ENCODE results near the gene JPH2.
A peak's percentile ranks its signal among the peaks of the same experiment; 100 is the strongest.

Gene JPH2

DNA sequence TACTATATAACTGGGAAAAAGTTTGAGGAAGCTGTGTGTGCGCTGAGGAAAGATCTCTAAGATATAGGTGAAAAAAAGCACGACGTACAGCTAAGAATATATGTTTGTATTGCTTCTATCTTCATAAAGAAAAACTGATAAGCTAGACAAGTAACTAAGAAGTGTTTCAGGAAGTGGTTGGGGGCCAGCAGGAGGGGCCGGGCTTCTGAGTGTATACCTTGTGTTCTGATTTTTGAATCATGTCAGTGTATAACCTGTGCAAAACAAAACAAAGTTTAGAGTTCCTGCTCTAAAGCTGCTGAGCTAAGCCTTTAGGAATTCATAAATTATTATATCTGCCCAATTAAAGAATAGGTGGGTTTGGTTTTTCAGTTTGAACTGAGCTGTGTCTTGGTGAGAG is 31.5 kb upstream of the JPH2 start:
- H3K27me3 ChIP-seq (replicated peaks): no peaks in the 10 kb centered on the region
- no peak overlapping the region for H3K4me3 ChIP-seq (ENCODE audit: low read depth, low read length)
- no peak overlapping the region for H3K27ac ChIP-seq
- TF ChIP-seq, protein P1, sequence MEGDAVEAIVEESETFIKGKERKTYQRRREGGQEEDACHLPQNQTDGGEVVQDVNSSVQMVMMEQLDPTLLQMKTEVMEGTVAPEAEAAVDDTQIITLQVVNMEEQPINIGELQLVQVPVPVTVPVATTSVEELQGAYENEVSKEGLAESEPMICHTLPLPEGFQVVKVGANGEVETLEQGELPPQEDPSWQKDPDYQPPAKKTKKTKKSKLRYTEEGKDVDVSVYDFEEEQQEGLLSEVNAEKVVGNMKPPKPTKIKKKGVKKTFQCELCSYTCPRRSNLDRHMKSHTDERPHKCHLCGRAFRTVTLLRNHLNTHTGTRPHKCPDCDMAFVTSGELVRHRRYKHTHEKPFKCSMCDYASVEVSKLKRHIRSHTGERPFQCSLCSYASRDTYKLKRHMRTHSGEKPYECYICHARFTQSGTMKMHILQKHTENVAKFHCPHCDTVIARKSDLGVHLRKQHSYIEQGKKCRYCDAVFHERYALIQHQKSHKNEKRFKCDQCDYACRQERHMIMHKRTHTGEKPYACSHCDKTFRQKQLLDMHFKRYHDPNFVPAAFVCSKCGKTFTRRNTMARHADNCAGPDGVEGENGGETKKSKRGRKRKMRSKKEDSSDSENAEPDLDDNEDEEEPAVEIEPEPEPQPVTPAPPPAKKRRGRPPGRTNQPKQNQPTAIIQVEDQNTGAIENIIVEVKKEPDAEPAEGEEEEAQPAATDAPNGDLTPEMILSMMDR (IDR thresholded peaks at IDR 0.05; ENCODE audit: low read depth, low read length, missing control alignments): no peak
- no peak for DNase-seq
- in situ Hi-C loops (cut with HindIII; ENCODE audit: low pct_ligation_motif_present, low sequenced_read_pairs): no loop called here
- H3K36me3 ChIP-seq (replicated peaks): no peaks in the 10 kb centered on the region

DNA sequence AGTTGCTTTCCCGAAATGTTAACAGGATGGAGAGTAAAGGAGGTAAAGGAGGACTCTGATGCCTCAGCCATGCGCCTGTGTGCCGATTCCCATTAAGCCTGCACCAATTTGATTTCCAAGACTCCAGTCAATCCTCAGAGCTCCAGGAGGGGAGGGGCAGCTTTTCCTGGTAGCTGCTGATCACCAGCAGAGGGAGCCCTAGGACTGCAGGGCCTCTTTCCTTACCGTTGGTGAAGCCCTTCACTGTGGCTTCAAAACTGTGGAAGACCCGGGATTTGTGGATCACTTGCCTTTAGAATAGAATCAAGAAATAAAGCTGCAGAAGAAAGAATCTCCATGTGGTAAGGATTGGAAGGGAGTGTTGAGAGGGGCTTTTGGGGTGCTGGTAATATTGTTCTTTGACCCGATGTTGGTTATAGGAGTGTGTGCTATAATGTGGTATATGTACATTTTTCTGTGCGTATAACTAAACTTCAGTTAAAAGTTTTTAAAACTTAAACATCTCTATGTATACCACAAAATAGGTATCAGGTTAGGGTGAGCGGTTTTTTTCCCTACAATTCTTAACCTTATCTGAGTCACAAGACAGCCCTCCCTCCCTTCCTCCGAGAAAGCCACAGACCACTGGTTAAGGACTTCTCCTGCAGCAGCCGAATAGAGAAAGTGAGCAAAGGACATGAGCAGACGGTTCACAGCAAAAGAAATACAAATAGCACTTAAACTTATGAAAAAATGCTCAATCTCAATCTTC is 30.5 kb upstream of the JPH2 start:
- Histone ChIP-seq H3K27ac (no peak overlapping the region), H3K4me3 (ENCODE audit: low read depth, low read length) (no peak overlapping the region), H3K27me3 (replicated peaks) (no peaks in the 10 kb centered on the region), H3K36me3 (replicated peaks) (no peaks in the 10 kb centered on the region)
- peak; percentile 58 for DNase-seq
- TF ChIP-seq, protein P1 (IDR thresholded peaks at IDR 0.05; ENCODE audit: low read depth, low read length, missing control alignments): peak; percentile 98
- in situ Hi-C loops (cut with HindIII; ENCODE audit: low pct_ligation_motif_present, low sequenced_read_pairs): no loop called here

DNA sequence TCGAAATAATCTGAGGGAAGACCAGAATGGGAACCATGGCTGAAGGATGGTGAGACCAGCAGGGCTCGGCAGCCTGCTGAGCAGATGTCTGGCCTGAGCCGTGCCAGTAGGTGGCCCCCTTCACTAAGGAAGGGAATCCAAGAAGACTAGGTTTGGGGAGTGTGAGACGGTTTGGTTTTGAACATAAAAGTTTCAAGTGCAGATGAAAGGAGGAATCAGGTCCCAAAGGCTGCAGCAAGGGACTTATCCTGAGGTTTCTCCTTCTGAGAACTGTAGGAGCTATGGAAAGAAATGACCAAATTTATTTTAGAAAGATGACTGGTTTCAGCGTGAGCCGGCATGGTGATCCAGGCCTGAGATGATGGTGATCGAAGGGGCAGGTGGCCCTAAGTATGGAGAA is 28.1 kb upstream of the JPH2 start:
- in situ Hi-C loops (cut with HindIII; ENCODE audit: low pct_ligation_motif_present, low sequenced_read_pairs): no loop called here
- Histone ChIP-seq H3K4me3 (ENCODE audit: low read depth, low read length) (no peak overlapping the region), H3K36me3 (replicated peaks) (peaks cover 3% of the 10 kb centered on the region), H3K27me3 (replicated peaks) (no peaks in the 10 kb centered on the region), H3K27ac (no peak overlapping the region)
- peak; percentile 53 for DNase-seq
- TF ChIP-seq, protein P1 (IDR thresholded peaks at IDR 0.05; ENCODE audit: low read depth, low read length, missing control alignments): peak; percentile 93

DNA sequence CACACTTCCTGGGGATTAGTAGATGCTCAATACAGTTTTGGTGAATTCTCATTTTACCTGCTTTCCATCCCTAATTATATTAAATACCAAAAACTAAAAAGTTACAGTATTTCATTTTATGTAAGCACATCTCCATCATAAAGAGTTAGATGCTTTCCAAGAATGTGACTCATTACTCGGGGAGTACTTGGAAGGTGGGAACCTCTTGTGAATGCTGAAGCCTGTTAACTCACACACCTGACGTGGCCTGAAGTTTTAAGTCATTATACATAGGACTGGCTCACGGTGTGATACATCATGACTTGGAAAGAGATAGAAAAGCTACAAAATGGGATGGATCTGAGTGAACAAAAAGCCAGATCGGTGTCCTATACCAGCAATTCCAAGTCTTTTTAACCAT is 25.8 kb upstream of the JPH2 start:
- Histone ChIP-seq H3K36me3 (replicated peaks) (peaks cover 3% of the 10 kb centered on the region), H3K4me3 (ENCODE audit: low read depth, low read length) (no peak overlapping the region), H3K27me3 (replicated peaks) (no peaks in the 10 kb centered on the region), H3K27ac (no peak overlapping the region)
- in situ Hi-C loops (cut with HindIII; ENCODE audit: low pct_ligation_motif_present, low sequenced_read_pairs): no loop called here
- DNase-seq: no peak
- TF ChIP-seq, protein P1 (IDR thresholded peaks at IDR 0.05; ENCODE audit: low read depth, low read length, missing control alignments): no peak

DNA sequence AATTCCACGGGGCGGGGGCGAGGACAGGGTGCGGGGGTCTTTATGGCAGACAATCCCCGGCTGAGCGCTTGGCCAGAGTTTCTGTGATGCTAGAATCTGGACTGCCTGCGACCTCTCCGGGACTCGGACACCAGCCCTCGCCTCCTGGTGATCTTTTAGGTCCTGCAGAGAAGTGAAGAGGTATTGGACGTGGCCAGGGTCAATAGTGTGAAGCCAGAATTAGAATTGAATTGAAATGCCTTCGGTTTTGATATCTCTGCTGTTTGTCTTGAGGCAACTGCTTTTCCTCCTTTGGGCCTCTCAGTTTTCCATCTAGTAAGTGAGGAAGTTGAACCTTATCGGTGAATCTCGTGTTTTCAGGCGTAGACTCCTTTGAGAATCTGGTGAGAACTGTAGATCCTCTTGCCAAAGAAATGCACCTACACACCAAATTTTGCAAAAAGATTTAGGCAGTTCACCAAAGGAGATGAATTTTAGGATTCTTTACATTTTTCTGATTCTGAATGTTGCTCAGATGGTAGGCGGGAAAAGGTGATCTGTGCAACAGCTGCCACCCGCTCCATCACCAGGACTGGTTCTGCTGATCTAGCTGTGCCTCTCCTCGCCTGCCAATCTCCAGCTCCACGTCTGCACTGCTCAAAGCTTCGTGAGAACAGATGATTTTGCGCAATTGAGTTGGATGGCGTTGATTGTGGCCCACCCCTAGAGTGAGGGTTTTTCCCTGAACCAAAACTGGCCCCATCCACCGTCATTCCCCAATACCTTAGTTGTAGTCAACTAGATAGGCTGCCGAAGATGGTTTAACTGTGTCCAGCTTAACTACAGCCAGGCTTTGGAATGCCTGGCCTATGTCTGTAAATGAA is 24.4 kb upstream of the JPH2 start:
- H3K36me3 ChIP-seq (replicated peaks): peaks cover 3% of the 10 kb centered on the region
- peak overlapping the region; percentile 96 for H3K4me3 ChIP-seq (ENCODE audit: low read depth, low read length)
- TF ChIP-seq, protein P1 (IDR thresholded peaks at IDR 0.05; ENCODE audit: low read depth, low read length, missing control alignments): no peak
- peak; percentile 11 for DNase-seq
- in situ Hi-C loops (cut with HindIII; ENCODE audit: low pct_ligation_motif_present, low sequenced_read_pairs): no loop called here
- H3K27me3 ChIP-seq (replicated peaks): no peaks in the 10 kb centered on the region
- peak overlapping the region; percentile 97 for H3K27ac ChIP-seq
